HepG2 (cell line): Measurements from ENCODE around the gene HSP90AB1. TPM values are rescaled to one million over a fixed set of nuclear protein-coding genes. Genes with fewer than 3 reads are reported as not detected.

Experiments used
- ADNP ChIP-seq: sonication (generic); formaldehyde crosslinking; IDR thresholded peaks from 2 replicates; pipeline ENCODE4 v1.4.0; 2020; ENCODE audit warnings: missing genetic modification reagents
- ELF3 ChIP-seq: IDR thresholded peaks from 2 replicates; pipeline ENCODE4 v1.6.1; 2016; ENCODE audit warnings: missing genetic modification reagents, missing compliant biosample characterization
- ETV6 ChIP-seq: sonication (generic); formaldehyde crosslinking; conservative IDR thresholded peaks from 2 replicates; pipeline ENCODE4 v1.4.0; 2020; ENCODE audit warnings: missing genetic modification reagents
- MAZ ChIP-seq, 2 experiments: sonication (generic) in 1 of 2; formaldehyde crosslinking in 1 of 2; IDR thresholded peaks; 2 replicates each; pipeline versions ENCODE4 v1.5.0 to v1.6.1; 2012 to 2020; ENCODE audit warnings: low read depth in 2 of 2, mild to moderate bottlenecking in 2 of 2, borderline replicate concordance in 1 of 2, improper control_type of control experiment in 1 of 2, low read length in 1 of 2, missing genetic modification reagents in 1 of 2, moderate library complexity in 1 of 2
- MXD1 ChIP-seq: sonication (generic); formaldehyde crosslinking; IDR thresholded peaks from 2 replicates; pipeline ENCODE4 v1.4.0; 2020; ENCODE audit warnings: mild to moderate bottlenecking, missing genetic modification reagents
- PHF20 ChIP-seq: sonication (generic); formaldehyde crosslinking; IDR thresholded peaks from 2 replicates; pipeline ENCODE4 v1.5.0; 2020; ENCODE audit warnings: mild to moderate bottlenecking, missing genetic modification reagents
- POGK ChIP-seq: sonication (generic); formaldehyde crosslinking; conservative IDR thresholded peaks from 2 replicates; pipeline ENCODE4 v1.8.0; 2022; ENCODE audit warnings: mild to moderate bottlenecking, moderate library complexity, missing genetic modification reagents
- PTBP1 ChIP-seq: fragments of 200-400 bp; formaldehyde crosslinking; IDR thresholded peaks from 2 replicates; pipeline ENCODE4 v1.6.1; 2018; ENCODE audit warnings: low read length, low read depth; ENCODE audit not compliant: poor library complexity, severe bottlenecking
- RAD21 ChIP-seq: fragments of 450-650 bp; formaldehyde crosslinking; IDR thresholded peaks from 2 replicates; pipeline ENCODE4 v1.5.0; 2020; ENCODE audit warnings: mild to moderate bottlenecking
- RBFOX2 ChIP-seq: fragments of 200-400 bp; formaldehyde crosslinking; IDR thresholded peaks from 2 replicates; pipeline ENCODE4 v1.6.1; 2017; ENCODE audit warnings: low read depth, mild to moderate bottlenecking, low read length
- RXRB ChIP-seq: IDR thresholded peaks from 2 replicates; pipeline ENCODE4 v1.6.1; 2016; ENCODE audit warnings: borderline replicate concordance, missing genetic modification reagents, missing compliant biosample characterization
- SNAPC5 ChIP-seq: sonication (generic); formaldehyde crosslinking; IDR thresholded peaks from 2 replicates; pipeline ENCODE4 v1.8.1; 2023; ENCODE audit warnings: mild to moderate bottlenecking, missing genetic modification reagents, borderline replicate concordance
- SOX13 ChIP-seq, 3 experiments: fragments of 450-650 bp in 1 of 3; sonication (generic) in 1 of 3; formaldehyde crosslinking in 1 of 3; IDR thresholded peaks in 2 of 3; conservative IDR thresholded peaks in 1 of 3; 2 replicates each; pipeline versions ENCODE4 v1.5.0 to v1.6.1; 2016 to 2020; ENCODE audit warnings: antibody characterized with exemption in 1 of 3, mild to moderate bottlenecking in 1 of 3, missing compliant biosample characterization in 1 of 3, missing genetic modification reagents in 1 of 3, moderate library complexity in 1 of 3
- SOX5 ChIP-seq: IDR thresholded peaks from 2 replicates; pipeline ENCODE4 v1.6.1; 2016; ENCODE audit warnings: borderline replicate concordance
- U2AF2 ChIP-seq: fragments of 200-400 bp; formaldehyde crosslinking; IDR thresholded peaks from 2 replicates; pipeline ENCODE4 v1.6.1; 2017; ENCODE audit warnings: low read depth, mild to moderate bottlenecking, low read length
- XRCC5 ChIP-seq: fragments of 200-400 bp; formaldehyde crosslinking; optimal IDR thresholded peaks from 2 replicates; pipeline ENCODE3; 2017; ENCODE audit warnings: mild to moderate bottlenecking, low read length
- ZBTB44 ChIP-seq: sonication (generic); formaldehyde crosslinking; IDR thresholded peaks from 2 replicates; pipeline ENCODE4 v1.4.0; 2020; ENCODE audit warnings: missing genetic modification reagents
- ZFAT ChIP-seq: sonication (generic); formaldehyde crosslinking; conservative IDR thresholded peaks from 2 replicates; pipeline ENCODE4 v1.8.1; 2023; ENCODE audit warnings: missing genetic modification reagents, inconsistent platforms
- ZIK1 ChIP-seq: sonication (generic); formaldehyde crosslinking; IDR thresholded peaks from 2 replicates; pipeline ENCODE4 v1.5.0; 2020; ENCODE audit warnings: mild to moderate bottlenecking, low read depth, missing genetic modification reagents, borderline replicate concordance
- ZNF24 ChIP-seq: fragments of 450-650 bp; IDR thresholded peaks from 2 replicates; pipeline ENCODE4 v1.6.1; 2017; ENCODE audit warnings: antibody characterized with exemption, mild to moderate bottlenecking
- ZNF335 ChIP-seq: sonication (generic); formaldehyde crosslinking; IDR thresholded peaks from 2 replicates; pipeline ENCODE4 v1.4.0; 2020; ENCODE audit warnings: missing genetic modification reagents
- ZNF343 ChIP-seq: sonication (generic); formaldehyde crosslinking; IDR thresholded peaks from 2 replicates; pipeline ENCODE4 v1.4.0; 2020; ENCODE audit warnings: mild to moderate bottlenecking, missing genetic modification reagents
- ZNF660 ChIP-seq: sonication (generic); formaldehyde crosslinking; IDR thresholded peaks from 2 replicates; pipeline ENCODE4 v1.5.1; 2020; ENCODE audit warnings: mild to moderate bottlenecking, low read depth, missing genetic modification reagents, borderline replicate concordance
- polyA plus RNA-seq, 8 experiments: library from polyadenylated mRNA; depleted of rRNA in 3 of 8; stranded (reverse) in 7 of 8; unstranded in 1 of 8; fragments of >200 nt; fragmentation: Illumina TruSeq in 4 of 8; extraction: Trizol in 4 of 8; gene quantifications; 2 replicates each; pipeline versions ENCODE4 v1.2.1 to v1.2.3, GENCODE V29; 2011 to 2016; ENCODE audit warnings: low read depth in 4 of 8, missing spikeins in 1 of 8, mixed read lengths in 1 of 8; ENCODE audit not compliant: insufficient read depth in 1 of 8
- total RNA-seq, 5 experiments: library from RNA; depleted of rRNA; stranded (reverse); fragments of >200 nt; fragmentation: Illumina TruSeq; extraction: Trizol; gene quantifications; 2 replicates each; pipeline ENCODE4 v1.2.3, GENCODE V29; 2016; ENCODE audit warnings: low read depth in 1 of 5

HSP90AB1 gene
- total and polyA plus RNA-seq, 2 of the 13 experiments (the other 11 are each of a cell fraction or from before 2014, with no cell fraction given): 1,325 to 1,472 TPM

GRCh38 chr6:44223319-44224028, 23.4 kb upstream of the HSP90AB1 start, which contains the start of gene SLC29A1 (continued):
- TF ChIP-seq MXD1 (CRISPR knock-in tag): peak; percentile 70; the same call in 1 of the 2 replicates
- TF ChIP-seq RBFOX2: peak; percentile 70
- peak; percentile 17; the same call in 1 of the 2 replicates for TF ChIP-seq ELF3
- TF ChIP-seq SOX5 (CRISPR knock-in tag): peak; percentile 12; the same call in 1 of the 2 replicates
- TF ChIP-seq ZNF335: no peak
- peak; percentile 43; the same call in 1 of the 2 replicates for TF ChIP-seq RAD21 (CRISPR knock-in tag)
- TF ChIP-seq POGK (CRISPR knock-in tag): 0 out of 2 replicates have a peak, but pooled peaks have one; percentile 30
- no peak for TF ChIP-seq ZBTB44 (CRISPR knock-in tag)
- no peak; the same call in 1 of the 2 replicates for TF ChIP-seq RXRB (CRISPR knock-in tag)
- TF ChIP-seq SNAPC5 (CRISPR knock-in tag): no peak
- no peak for TF ChIP-seq XRCC5
- TF ChIP-seq U2AF2: no peak
- TF ChIP-seq SOX13 (IDR thresholded peaks at IDR 0.05): no peak
- peak in 1 of 2 experiments; percentile 37; a peak in 2 of 4 replicates for TF ChIP-seq SOX13 (CRISPR knock-in tag; conservative IDR thresholded peaks at IDR 0.05 in 1 of 2, IDR thresholded peaks at IDR 0.05 in 1 of 2)
- peak; percentile 84; the same call in 1 of the 2 replicates for TF ChIP-seq ZIK1 (CRISPR knock-in tag)
- TF ChIP-seq MAZ (IDR thresholded peaks at IDR 0.05; ENCODE audit: borderline replicate concordance, low read depth, low read length): 0 out of 2 replicates have a peak, but pooled peaks have one; percentile 27
- peak; percentile 71; the same call in 1 of the 2 replicates for TF ChIP-seq MAZ (CRISPR knock-in tag; IDR thresholded peaks at IDR 0.05; ENCODE audit: low read depth)
- no peak for TF ChIP-seq ETV6 (CRISPR knock-in tag)
- peak; percentile 54; the same call in 1 of the 2 replicates for TF ChIP-seq PHF20
- TF ChIP-seq ZNF660: no peak
- TF ChIP-seq ADNP (CRISPR knock-in tag): no peak
- no peak for TF ChIP-seq ZNF24
- TF ChIP-seq ZNF343 (CRISPR knock-in tag): no peak
- TF ChIP-seq ZFAT (CRISPR knock-in tag): peak; percentile 71; the same call in 1 of the 2 replicates
- TF ChIP-seq PTBP1: no peak
